ENCODE data around the gene ARTN. TPM values are rescaled to one million over a fixed set of nuclear protein-coding genes. Genes with fewer than 3 reads are reported as not detected.

ARTN gene
- total and polyA plus RNA-seq, 9 of the 15 experiments (the other 6 are each of a cell fraction or from before 2014, with no cell fraction given) = 0.06 to 0.38 TPM; not detected in 7

DNA sequence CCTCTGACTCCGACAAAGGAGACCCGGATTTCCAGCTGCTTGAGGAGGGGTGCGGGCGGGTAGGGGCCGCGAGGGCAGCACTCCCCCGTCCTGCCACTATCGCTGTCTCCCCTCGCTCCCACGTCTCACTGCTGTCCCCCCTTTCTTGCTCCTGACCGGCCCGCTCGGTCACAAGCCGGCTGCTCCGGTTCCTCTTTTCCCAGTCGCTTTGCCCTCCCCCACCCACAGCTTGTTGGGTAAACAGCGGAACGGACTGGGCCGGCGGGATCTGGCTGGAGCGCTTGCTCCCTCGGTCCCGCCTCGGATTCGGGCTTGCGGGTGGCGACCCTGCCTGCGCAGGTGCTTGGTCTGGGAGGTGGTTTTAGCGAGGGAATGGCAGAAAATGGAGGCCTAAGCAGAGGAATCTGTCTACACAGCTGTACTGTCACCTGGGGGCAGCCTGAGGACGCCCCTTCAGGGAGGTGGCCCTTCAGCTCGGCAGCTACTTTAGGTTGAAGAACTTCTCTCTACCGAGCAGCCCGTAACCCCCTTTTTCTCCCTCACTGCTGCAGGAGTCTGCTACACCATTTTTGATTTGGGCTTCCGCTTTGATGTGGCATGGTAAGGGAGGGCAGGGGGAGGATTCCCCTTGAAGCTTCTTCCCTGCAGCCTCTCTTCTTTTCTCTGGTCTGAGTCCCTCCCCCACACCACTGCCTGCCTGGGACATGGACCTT, 41.8 kb downstream of the ARTN start (continued):
- no peak for TF ChIP-seq ZNF146 (CRISPR knock-in tag; IDR thresholded peaks at IDR 0.05; ENCODE audit: unreplicated experiment)
- TF ChIP-seq, protein P1, sequence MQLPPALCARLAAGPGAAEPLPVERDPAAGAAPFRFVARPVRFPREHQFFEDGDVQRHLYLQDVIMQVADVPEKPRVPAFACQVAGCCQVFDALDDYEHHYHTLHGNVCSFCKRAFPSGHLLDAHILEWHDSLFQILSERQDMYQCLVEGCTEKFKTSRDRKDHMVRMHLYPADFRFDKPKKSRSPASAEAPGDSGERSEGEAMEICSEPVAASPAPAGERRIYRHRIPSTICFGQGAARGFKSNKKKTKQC (CRISPR knock-in tag; IDR thresholded peaks at IDR 0.05) = no peak; the same call in 1 of the 2 replicates
- peak; percentile 66 for TF ChIP-seq LEF1 (IDR thresholded peaks at IDR 0.05)
- TF ChIP-seq DMBX1 (CRISPR knock-in tag; IDR thresholded peaks at IDR 0.05; ENCODE audit: borderline replicate concordance) = no peak
- TF ChIP-seq ZNF766 (CRISPR knock-in tag; conservative IDR thresholded peaks at IDR 0.05) = no peak
- TF ChIP-seq MEIS2 (IDR thresholded peaks at IDR 0.05; ENCODE audit: partially characterized antibody) = no peak
- TF ChIP-seq HDAC1 (IDR thresholded peaks at IDR 0.05) = no peak; a peak in 1 of 4 replicates
- no peak for TF ChIP-seq U2AF1 (optimal IDR thresholded peaks at IDR 0.05; ENCODE audit: low read depth, low read length)
- no peak for TF ChIP-seq DACH1 (IDR thresholded peaks at IDR 0.05; ENCODE audit: partially characterized antibody)
- TF ChIP-seq, protein P2, sequence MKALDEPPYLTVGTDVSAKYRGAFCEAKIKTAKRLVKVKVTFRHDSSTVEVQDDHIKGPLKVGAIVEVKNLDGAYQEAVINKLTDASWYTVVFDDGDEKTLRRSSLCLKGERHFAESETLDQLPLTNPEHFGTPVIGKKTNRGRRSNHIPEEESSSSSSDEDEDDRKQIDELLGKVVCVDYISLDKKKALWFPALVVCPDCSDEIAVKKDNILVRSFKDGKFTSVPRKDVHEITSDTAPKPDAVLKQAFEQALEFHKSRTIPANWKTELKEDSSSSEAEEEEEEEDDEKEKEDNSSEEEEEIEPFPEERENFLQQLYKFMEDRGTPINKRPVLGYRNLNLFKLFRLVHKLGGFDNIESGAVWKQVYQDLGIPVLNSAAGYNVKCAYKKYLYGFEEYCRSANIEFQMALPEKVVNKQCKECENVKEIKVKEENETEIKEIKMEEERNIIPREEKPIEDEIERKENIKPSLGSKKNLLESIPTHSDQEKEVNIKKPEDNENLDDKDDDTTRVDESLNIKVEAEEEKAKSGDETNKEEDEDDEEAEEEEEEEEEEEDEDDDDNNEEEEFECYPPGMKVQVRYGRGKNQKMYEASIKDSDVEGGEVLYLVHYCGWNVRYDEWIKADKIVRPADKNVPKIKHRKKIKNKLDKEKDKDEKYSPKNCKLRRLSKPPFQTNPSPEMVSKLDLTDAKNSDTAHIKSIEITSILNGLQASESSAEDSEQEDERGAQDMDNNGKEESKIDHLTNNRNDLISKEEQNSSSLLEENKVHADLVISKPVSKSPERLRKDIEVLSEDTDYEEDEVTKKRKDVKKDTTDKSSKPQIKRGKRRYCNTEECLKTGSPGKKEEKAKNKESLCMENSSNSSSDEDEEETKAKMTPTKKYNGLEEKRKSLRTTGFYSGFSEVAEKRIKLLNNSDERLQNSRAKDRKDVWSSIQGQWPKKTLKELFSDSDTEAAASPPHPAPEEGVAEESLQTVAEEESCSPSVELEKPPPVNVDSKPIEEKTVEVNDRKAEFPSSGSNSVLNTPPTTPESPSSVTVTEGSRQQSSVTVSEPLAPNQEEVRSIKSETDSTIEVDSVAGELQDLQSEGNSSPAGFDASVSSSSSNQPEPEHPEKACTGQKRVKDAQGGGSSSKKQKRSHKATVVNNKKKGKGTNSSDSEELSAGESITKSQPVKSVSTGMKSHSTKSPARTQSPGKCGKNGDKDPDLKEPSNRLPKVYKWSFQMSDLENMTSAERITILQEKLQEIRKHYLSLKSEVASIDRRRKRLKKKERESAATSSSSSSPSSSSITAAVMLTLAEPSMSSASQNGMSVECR (CRISPR knock-in tag; IDR thresholded peaks at IDR 0.05) = no peak; the same call in none of the 2 replicates
- TF ChIP-seq, protein P3, sequence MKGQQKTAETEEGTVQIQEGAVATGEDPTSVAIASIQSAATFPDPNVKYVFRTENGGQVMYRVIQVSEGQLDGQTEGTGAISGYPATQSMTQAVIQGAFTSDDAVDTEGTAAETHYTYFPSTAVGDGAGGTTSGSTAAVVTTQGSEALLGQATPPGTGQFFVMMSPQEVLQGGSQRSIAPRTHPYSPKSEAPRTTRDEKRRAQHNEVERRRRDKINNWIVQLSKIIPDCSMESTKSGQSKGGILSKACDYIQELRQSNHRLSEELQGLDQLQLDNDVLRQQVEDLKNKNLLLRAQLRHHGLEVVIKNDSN (CRISPR knock-in tag; IDR thresholded peaks at IDR 0.05) = no peak
- TF ChIP-seq, protein P4, sequence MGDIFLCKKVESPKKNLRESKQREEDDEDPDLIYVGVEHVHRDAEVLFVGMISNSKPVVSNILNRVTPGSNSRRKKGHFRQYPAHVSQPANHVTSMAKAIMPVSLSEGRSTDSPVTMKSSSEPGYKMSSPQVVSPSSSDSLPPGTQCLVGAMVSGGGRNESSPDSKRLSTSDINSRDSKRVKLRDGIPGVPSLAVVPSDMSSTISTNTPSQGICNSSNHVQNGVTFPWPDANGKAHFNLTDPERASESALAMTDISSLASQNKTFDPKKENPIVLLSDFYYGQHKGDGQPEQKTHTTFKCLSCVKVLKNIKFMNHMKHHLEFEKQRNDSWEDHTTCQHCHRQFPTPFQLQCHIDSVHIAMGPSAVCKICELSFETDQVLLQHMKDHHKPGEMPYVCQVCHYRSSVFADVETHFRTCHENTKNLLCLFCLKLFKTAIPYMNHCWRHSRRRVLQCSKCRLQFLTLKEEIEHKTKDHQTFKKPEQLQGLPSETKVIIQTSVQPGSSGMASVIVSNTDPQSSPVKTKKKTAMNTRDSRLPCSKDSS (IDR thresholded peaks at IDR 0.05; ENCODE audit: low read depth, partially characterized antibody) = no peak
- no peak for TF ChIP-seq TOE1 (IDR thresholded peaks at IDR 0.05; ENCODE audit: borderline replicate concordance)
- no peak for TF ChIP-seq TOE1 (CRISPR knock-in tag; IDR thresholded peaks at IDR 0.05; ENCODE audit: borderline replicate concordance, low read depth)
- no peak for TF ChIP-seq BMI1 (IDR thresholded peaks at IDR 0.05; ENCODE audit: low read length)
- TF ChIP-seq, protein P5, sequence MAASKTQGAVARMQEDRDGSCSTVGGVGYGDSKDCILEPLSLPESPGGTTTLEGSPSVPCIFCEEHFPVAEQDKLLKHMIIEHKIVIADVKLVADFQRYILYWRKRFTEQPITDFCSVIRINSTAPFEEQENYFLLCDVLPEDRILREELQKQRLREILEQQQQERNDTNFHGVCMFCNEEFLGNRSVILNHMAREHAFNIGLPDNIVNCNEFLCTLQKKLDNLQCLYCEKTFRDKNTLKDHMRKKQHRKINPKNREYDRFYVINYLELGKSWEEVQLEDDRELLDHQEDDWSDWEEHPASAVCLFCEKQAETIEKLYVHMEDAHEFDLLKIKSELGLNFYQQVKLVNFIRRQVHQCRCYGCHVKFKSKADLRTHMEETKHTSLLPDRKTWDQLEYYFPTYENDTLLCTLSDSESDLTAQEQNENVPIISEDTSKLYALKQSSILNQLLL (CRISPR knock-in tag; IDR thresholded peaks at IDR 0.05; ENCODE audit: borderline replicate concordance) = no peak

Measured in K562 (cell line).